GM12878 (cell line): ENCODE data around the gene DDX31.

ENCODE experiments used
- CTCF ChIP-seq, 3 experiments: IDR thresholded peaks in 2 of 3; conservative IDR thresholded peaks in 1 of 3; 2 replicates each; pipeline ENCODE4 v1.5.1; 2011; ENCODE audit warnings: low read depth in 3 of 3, low read length in 3 of 3, mild to moderate bottlenecking in 3 of 3, control low read depth in 2 of 3, moderate library complexity in 2 of 3, inconsistent platforms in 1 of 3, mixed read lengths in 1 of 3; ENCODE audit not compliant: control insufficient read depth in 2 of 3, insufficient read depth in 1 of 3; ENCODE audit errors: extremely low read depth in 1 of 3
- FOS ChIP-seq: IDR thresholded peaks from 3 replicates; pipeline ENCODE4 v1.6.1; 2011; ENCODE audit warnings: borderline replicate concordance; ENCODE audit not compliant: insufficient read length; ENCODE audit errors: extremely low read depth
- FOXM1 ChIP-seq: IDR thresholded peaks from 2 replicates; pipeline ENCODE4 v1.6.1; 2012; ENCODE audit warnings: low read depth, mild to moderate bottlenecking, inconsistent platforms, low read length, moderate library complexity
- GABPA ChIP-seq: IDR thresholded peaks from 2 replicates; pipeline ENCODE4 v1.6.1; 2014; ENCODE audit warnings: antibody characterized with exemption, low read depth, mild to moderate bottlenecking, inconsistent platforms
- MYC ChIP-seq: IDR thresholded peaks from 2 replicates; pipeline ENCODE4 v1.6.1; 2011; ENCODE audit warnings: mild to moderate bottlenecking, low read length, moderate library complexity, inconsistent platforms; ENCODE audit not compliant: insufficient read depth, insufficient replicate concordance, insufficient read length, severe bottlenecking
- NR2C2 ChIP-seq: IDR thresholded peaks from 2 replicates; pipeline ENCODE4 v1.6.1; 2011; ENCODE audit warnings: borderline replicate concordance, low read depth; ENCODE audit not compliant: control insufficient read depth, insufficient read length
- POLR2A ChIP-seq: IDR thresholded peaks from 2 replicates; pipeline ENCODE4 v1.6.1; 2011; ENCODE audit warnings: low read depth, mild to moderate bottlenecking, low read length
- SREBF2 ChIP-seq: IDR thresholded peaks from 2 replicates; pipeline ENCODE4 v1.6.1; 2012; ENCODE audit warnings: mild to moderate bottlenecking, low read length
- SUZ12 ChIP-seq: fragments of 200-600 bp; sonication (generic); IDR thresholded peaks from one replicate; pipeline ENCODE4 v1.6.1; 2018; ENCODE audit warnings: antibody characterized with exemption, mild to moderate bottlenecking; ENCODE audit not compliant: unreplicated experiment
- TF ChIP-seq, protein P1 (sequence below): IDR thresholded peaks from 2 replicates; pipeline ENCODE4 v1.6.1; 2011; ENCODE audit warnings: low read depth, mild to moderate bottlenecking, low read length, moderate library complexity, borderline replicate concordance; ENCODE audit errors: extremely low read depth

- TF ChIP-seq POLR2A: no peak
- TF ChIP-seq, protein P1, sequence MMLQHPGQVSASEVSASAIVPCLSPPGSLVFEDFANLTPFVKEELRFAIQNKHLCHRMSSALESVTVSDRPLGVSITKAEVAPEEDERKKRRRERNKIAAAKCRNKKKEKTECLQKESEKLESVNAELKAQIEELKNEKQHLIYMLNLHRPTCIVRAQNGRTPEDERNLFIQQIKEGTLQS: no peak
- no peak for TF ChIP-seq GABPA
- no peak for TF ChIP-seq SUZ12
- no peak for TF ChIP-seq CTCF (IDR thresholded peaks at IDR 0.05 in 2 of 3, conservative IDR thresholded peaks at IDR 0.05 in 1 of 3; ENCODE audit: control insufficient read depth in 2 of 3, extremely low read depth in 1 of 3, insufficient read depth in 1 of 3, low read depth in 3 of 3, low read length in 3 of 3)
- no peak for TF ChIP-seq SREBF2
- TF ChIP-seq NR2C2: no peak
- no peak for TF ChIP-seq FOS
- TF ChIP-seq FOXM1: no peak
- no peak for TF ChIP-seq MYC
These were observed 113.5 kb downstream of the DDX31 start for GRCh38 chr9:132556235-132556634.
